WERI-Rb-1 (cell line): ENCODE results near the gene MAPK8IP3.

ENCODE experiments used
- DNase-seq: peaks from one replicate; pipeline ENCODE4 v3.0.0-alpha.2; 2020
- H3K27ac ChIP-seq: fragments of 250-450 bp; sonication (Bioruptor Pico); 2 replicates; pipeline ENCODE4 v1.5.1; 2020; ENCODE audit warnings: mild to moderate bottlenecking, moderate library complexity
- H3K27me3 ChIP-seq: fragments of 250-450 bp; sonication (Bioruptor Pico); 2 replicates; pipeline ENCODE4 v1.5.1; 2021; ENCODE audit warnings: mild to moderate bottlenecking, low read depth, moderate library complexity; ENCODE audit not compliant: insufficient read depth, severe bottlenecking
- H3K36me3 ChIP-seq: fragments of 250-450 bp; sonication (Bioruptor Pico); 2 replicates; pipeline ENCODE4 v1.5.1; 2020; ENCODE audit warnings: mild to moderate bottlenecking, moderate library complexity
- H3K4me3 ChIP-seq: 2 replicates; pipeline ENCODE4 v1.5.1; 2011; ENCODE audit warnings: low read depth, mild to moderate bottlenecking, control low read depth, low read length
- H3K9me3 ChIP-seq: fragments of 250-450 bp; sonication (Bioruptor Pico); 2 replicates; pipeline ENCODE4 v1.5.1; 2021; ENCODE audit warnings: mild to moderate bottlenecking, moderate library complexity; ENCODE audit not compliant: severe bottlenecking
- CTCF ChIP-seq: IDR thresholded peaks from 2 replicates; pipeline ENCODE4 v1.5.1; 2011; ENCODE audit warnings: low read depth, mild to moderate bottlenecking, control low read depth, inconsistent platforms, low read length

MAPK8IP3 gene

GRCh38 chr16:1765826-1766225 lies 59.8 kb downstream of the MAPK8IP3 start:
- H3K36me3 ChIP-seq = peaks cover 76% of the 10 kb centered on the region

DNA sequence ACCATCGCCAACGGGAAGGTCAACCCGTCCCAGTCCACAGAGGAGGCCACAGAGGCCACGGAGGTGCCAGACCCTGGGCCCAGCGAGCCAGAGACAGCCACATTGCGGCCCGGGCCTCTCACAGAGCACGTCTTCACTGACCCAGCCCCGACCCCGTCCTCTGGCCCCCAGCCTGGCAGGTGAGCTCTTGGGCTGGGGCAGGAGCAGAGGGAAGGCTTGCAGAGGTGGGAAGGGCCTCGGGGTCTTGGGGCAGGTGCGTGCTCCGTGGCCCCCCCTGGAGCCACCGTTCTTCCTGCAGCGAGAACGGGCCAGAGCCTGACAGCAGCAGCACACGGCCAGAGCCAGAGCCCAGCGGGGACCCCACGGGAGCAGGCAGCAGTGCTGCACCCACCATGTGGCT lies 60.2 kb downstream of the MAPK8IP3 start:
- no peak overlapping the region for H3K4me3 ChIP-seq
- no peak for TF ChIP-seq CTCF
- H3K27me3 ChIP-seq = no peaks in the 10 kb centered on the region
- H3K27ac ChIP-seq = no peak overlapping the region
- peaks cover 73% of the 10 kb centered on the region for H3K36me3 ChIP-seq
- no peaks in the 10 kb centered on the region for H3K9me3 ChIP-seq
- no peak for DNase-seq

More at GRCh38 chr16:1765826-1766225, 59.8 kb downstream of the MAPK8IP3 start:
- H3K9me3 ChIP-seq = no peaks in the 10 kb centered on the region
- no peaks in the 10 kb centered on the region for H3K27me3 ChIP-seq
- TF ChIP-seq CTCF = no peak
- no peak overlapping the region for H3K4me3 ChIP-seq
- H3K27ac ChIP-seq = no peak overlapping the region
- DNase-seq = no peak

DNA sequence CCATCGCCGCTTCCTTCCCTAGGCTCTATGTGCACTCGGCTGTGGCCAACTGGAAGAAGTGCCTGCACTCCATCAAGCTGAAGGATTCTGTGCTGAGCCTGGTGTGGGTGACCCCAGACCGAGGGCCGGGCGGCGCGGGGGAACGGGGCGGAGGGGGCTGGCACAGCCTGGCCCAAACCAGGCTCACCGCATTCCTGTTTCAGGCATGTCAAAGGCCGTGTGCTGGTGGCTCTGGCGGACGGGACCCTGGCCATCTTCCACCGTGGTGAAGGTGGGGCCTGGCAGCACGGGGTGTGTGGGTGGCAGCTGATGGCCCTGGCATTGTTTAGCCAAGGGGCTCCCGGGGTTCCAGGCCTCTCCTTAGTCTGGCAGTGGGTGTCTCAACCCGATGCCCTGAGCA lies 60.7 kb downstream of the MAPK8IP3 start:
- Histone ChIP-seq H3K36me3 (peaks cover 74% of the 10 kb centered on the region), H3K9me3 (no peaks in the 10 kb centered on the region), H3K27me3 (no peaks in the 10 kb centered on the region), H3K4me3 (no peak overlapping the region), H3K27ac (no peak overlapping the region)
- no peak for TF ChIP-seq CTCF
- no peak for DNase-seq

- peaks cover 80% of the 10 kb centered on the region for H3K36me3 ChIP-seq
- H3K4me3 ChIP-seq = no peak overlapping the region
- no peaks in the 10 kb centered on the region for H3K27me3 ChIP-seq
- H3K9me3 ChIP-seq = no peaks in the 10 kb centered on the region
- TF ChIP-seq CTCF = no peak
- no peak overlapping the region for H3K27ac ChIP-seq
- no peak for DNase-seq
These were observed 61.4 kb downstream of the MAPK8IP3 start for GRCh38 chr16:1767116-1767994.

DNA sequence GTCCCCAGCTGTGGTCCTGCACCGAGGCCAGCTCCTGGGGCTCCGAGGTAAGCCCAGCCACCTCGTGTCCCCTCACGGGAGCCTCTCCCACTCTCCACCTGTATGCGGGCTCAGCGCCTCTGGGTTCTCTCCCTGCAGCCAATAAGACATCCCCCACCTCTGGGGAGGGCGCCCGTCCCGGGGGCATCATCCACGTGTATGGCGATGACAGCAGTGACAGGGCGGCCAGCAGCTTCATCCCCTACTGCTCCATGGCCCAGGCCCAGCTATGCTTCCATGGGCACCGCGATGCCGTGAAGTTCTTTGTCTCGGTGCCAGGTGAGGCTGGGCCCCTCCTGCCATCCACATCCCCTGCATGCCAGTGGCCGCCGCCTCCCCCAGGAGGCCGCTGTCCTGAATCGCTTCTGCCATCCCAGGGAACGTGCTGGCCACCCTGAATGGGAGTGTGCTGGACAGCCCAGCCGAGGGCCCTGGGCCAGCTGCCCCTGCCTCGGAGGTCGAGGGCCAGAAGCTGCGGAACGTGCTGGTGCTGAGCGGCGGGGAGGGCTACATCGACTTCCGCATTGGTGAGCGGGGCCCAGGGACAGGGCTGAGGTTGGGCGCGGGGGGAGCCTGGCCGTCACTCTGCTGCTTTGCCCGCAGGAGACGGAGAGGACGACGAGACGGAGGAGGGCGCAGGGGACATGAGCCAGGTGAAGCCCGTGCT lies 62.2 kb downstream of the MAPK8IP3 start:
- no peak for TF ChIP-seq CTCF
- H3K9me3 ChIP-seq = no peaks in the 10 kb centered on the region
- peaks cover 78% of the 10 kb centered on the region for H3K36me3 ChIP-seq
- H3K4me3 ChIP-seq = no peak overlapping the region
- H3K27ac ChIP-seq = no peak overlapping the region
- no peaks in the 10 kb centered on the region for H3K27me3 ChIP-seq
- DNase-seq = no peak
